ENCODE results near the gene GPSM3. TPM values are rescaled to one million over a fixed set of nuclear protein-coding genes. Genes with fewer than 3 reads are reported as not detected.
"Not testable (repeated sequence)": the region's sequence is repeated elsewhere in the genome, so short reads cannot be mapped to it uniquely, and the experiment has no call there.

Gene GPSM3
- total RNA-seq, 1 experiment from 2014 or later = 11.8 TPM

DNA sequence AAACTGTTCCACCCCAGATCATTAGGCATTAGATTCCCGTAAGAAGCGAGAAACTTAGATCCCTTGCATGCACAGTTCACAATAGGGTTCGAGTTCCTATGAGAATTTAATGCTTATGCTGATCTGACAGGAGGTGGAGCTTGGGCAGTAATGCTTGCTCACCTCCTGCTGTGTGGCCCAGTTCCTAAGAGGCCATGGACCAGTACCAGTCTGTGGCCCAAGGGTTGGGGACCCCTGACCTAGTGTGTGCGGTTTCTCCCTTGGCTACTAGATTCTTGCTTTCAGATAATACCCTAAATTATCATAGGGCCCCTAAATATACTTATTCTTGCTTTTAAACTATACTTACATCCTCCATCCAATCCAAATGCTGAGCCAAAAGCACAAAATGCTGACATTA is 1.9 kb upstream of the GPSM3 start:
- H3K23me2 ChIP-seq (ENCODE audit: insufficient read length, low read depth, low read length, poor library complexity, severe bottlenecking) = peaks cover 12% of the 10 kb centered on the region
- H2AK5ac ChIP-seq (ENCODE audit: insufficient read length, low read length) = no peak overlapping the region
- no peak overlapping the region for H3K23ac ChIP-seq (ENCODE audit: insufficient read length, low read depth, low read length)
- no peak for DNase-seq
- H3K79me1 ChIP-seq (ENCODE audit: insufficient read depth, low read depth, low read length, poor library complexity, severe bottlenecking) = no peaks in the 10 kb centered on the region
- no peak overlapping the region for H2BK5ac ChIP-seq (ENCODE audit: insufficient read length, low read length)
- WGBS (ENCODE audit: extremely low coverage, insufficient read length, low lambda C conversion rate) = no CpG with 5 or more reads among the region's 4 CpGs
- H3K79me2 ChIP-seq (ENCODE audit: insufficient read depth, low read length) = no peaks in the 10 kb centered on the region
- H4K5ac ChIP-seq (ENCODE audit: insufficient read length, low read depth, low read length) = no peak overlapping the region
- Mint-ChIP-seq H3K4me3 (peak overlapping the region in 1 of 2 experiments; percentile 96; a peak in 3 of 5 replicates), H3K27ac (peak overlapping the region in 1 of 3 experiments; percentile 98; a peak in 3 of 7 replicates), H3K27me3 (ENCODE audit: low read depth) (no peaks in the 10 kb centered on the region), H3K36me3 (ENCODE audit: insufficient read depth in 1 of 3, low read depth in 3 of 3) (no peaks in the 10 kb centered on the region), H3K9me3 (no peaks in the 10 kb centered on the region; a peak in 1 of 5 replicates), H3K4me1 (peaks cover 50 to 53% of the 10 kb centered on the region in 2 experiments)
- peaks cover 7% of the 10 kb centered on the region for H3K4me1 ChIP-seq (ENCODE audit: insufficient read depth, low read length)
- no peak overlapping the region for H3K18ac ChIP-seq (ENCODE audit: insufficient read length, low read depth, low read length)
- no peak overlapping the region for H3K14ac ChIP-seq (ENCODE audit: insufficient read depth, low read length)
- H2BK15ac ChIP-seq (ENCODE audit: low read depth, low read length) = no peak overlapping the region
- H3K4me2 ChIP-seq (ENCODE audit: insufficient read depth, insufficient read length, low read length) = no peak overlapping the region
- H2BK20ac ChIP-seq (ENCODE audit: low read depth, low read length, poor library complexity, severe bottlenecking) = no peak overlapping the region
- no peak overlapping the region for H3T11ph ChIP-seq (ENCODE audit: low read length)
- no peak overlapping the region for H4K91ac ChIP-seq (ENCODE audit: insufficient read length, low read depth, low read length)
- no peak overlapping the region for H3K56ac ChIP-seq (ENCODE audit: insufficient read length, low read depth, low read length)
- H2BK120ac ChIP-seq (ENCODE audit: low read depth, low read length, poor library complexity, severe bottlenecking) = no peak overlapping the region
- TF ChIP-seq, protein P1, sequence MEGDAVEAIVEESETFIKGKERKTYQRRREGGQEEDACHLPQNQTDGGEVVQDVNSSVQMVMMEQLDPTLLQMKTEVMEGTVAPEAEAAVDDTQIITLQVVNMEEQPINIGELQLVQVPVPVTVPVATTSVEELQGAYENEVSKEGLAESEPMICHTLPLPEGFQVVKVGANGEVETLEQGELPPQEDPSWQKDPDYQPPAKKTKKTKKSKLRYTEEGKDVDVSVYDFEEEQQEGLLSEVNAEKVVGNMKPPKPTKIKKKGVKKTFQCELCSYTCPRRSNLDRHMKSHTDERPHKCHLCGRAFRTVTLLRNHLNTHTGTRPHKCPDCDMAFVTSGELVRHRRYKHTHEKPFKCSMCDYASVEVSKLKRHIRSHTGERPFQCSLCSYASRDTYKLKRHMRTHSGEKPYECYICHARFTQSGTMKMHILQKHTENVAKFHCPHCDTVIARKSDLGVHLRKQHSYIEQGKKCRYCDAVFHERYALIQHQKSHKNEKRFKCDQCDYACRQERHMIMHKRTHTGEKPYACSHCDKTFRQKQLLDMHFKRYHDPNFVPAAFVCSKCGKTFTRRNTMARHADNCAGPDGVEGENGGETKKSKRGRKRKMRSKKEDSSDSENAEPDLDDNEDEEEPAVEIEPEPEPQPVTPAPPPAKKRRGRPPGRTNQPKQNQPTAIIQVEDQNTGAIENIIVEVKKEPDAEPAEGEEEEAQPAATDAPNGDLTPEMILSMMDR (conservative IDR thresholded peaks at IDR 0.05) = no peak
- H3K27me3 ChIP-seq (ENCODE audit: insufficient read depth, low read length) = no peaks in the 10 kb centered on the region
- H3K27ac ChIP-seq (ENCODE audit: insufficient read length, low read depth, low read length) = no peak overlapping the region
- H4K8ac ChIP-seq (replicated peaks; ENCODE audit: insufficient read length, low read depth, low read length) = no peak overlapping the region
- no peaks in the 10 kb centered on the region for H4K20me1 ChIP-seq (ENCODE audit: control insufficient read depth, insufficient read depth, insufficient read length)
- no peak overlapping the region for H3K9ac ChIP-seq (ENCODE audit: extremely low read depth, insufficient read length, low read length)
- H2AFZ ChIP-seq (ENCODE audit: low read length) = no peak overlapping the region
- H3K9me3 ChIP-seq (ENCODE audit: control insufficient read depth, low read depth, low read length) = no peaks in the 10 kb centered on the region
- no peak overlapping the region for H2BK12ac ChIP-seq (ENCODE audit: insufficient read length, low read depth, low read length)
- H3K4ac ChIP-seq (ENCODE audit: low read depth, low read length) = no peak overlapping the region

DNA sequence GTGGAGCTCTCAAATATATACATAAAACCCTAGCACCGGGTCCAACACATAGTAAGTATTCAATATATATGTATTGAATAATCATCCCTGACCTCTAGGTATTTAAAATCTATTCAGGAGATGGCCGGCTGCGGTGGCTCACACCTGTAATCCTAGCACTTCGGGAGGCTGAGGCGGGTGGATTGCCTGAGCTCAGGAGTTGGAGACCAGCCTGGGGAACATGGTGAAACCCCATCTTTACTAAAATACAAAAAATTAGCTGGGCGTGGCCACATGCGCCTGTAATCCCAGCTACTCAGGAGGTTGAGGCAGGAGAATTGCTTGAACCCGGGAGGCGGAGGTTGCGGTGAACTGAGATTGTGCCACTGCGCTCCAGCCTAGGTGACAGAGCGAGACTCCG is 653 bp upstream of the GPSM3 start:
- peaks cover 59 to 62% of the 10 kb centered on the region in 2 experiments for H3K4me1 Mint-ChIP-seq
- no CpG with 5 or more reads among the region's 13 CpGs for WGBS (ENCODE audit: extremely low coverage, insufficient read length, low lambda C conversion rate)
- H4K91ac ChIP-seq (ENCODE audit: insufficient read length, low read depth, low read length); H2BK5ac ChIP-seq (ENCODE audit: insufficient read length, low read length); H3K36me3 Mint-ChIP-seq (ENCODE audit: insufficient read depth in 1 of 3, low read depth in 3 of 3); H3K9me3 ChIP-seq (ENCODE audit: control insufficient read depth, low read depth, low read length); H2BK12ac ChIP-seq (ENCODE audit: insufficient read length, low read depth, low read length); H3K27me3 ChIP-seq (ENCODE audit: insufficient read depth, low read length); H3K79me1 ChIP-seq (ENCODE audit: insufficient read depth, low read depth, low read length, poor library complexity, severe bottlenecking); H2BK15ac ChIP-seq (ENCODE audit: low read depth, low read length); H2BK20ac ChIP-seq (ENCODE audit: low read depth, low read length, poor library complexity, severe bottlenecking); H3K79me2 ChIP-seq (ENCODE audit: insufficient read depth, low read length); H3K23ac ChIP-seq (ENCODE audit: insufficient read length, low read depth, low read length); H3K27ac ChIP-seq (ENCODE audit: insufficient read length, low read depth, low read length); H3K4me1 ChIP-seq (ENCODE audit: insufficient read depth, low read length); H4K8ac ChIP-seq (replicated peaks; ENCODE audit: insufficient read length, low read depth, low read length); H3K4ac ChIP-seq (ENCODE audit: low read depth, low read length); H3K9me3 Mint-ChIP-seq; H4K20me1 ChIP-seq (ENCODE audit: control insufficient read depth, insufficient read depth, insufficient read length); H4K5ac ChIP-seq (ENCODE audit: insufficient read length, low read depth, low read length); H3T11ph ChIP-seq (ENCODE audit: low read length); H2AK5ac ChIP-seq (ENCODE audit: insufficient read length, low read length); H3K14ac ChIP-seq (ENCODE audit: insufficient read depth, low read length); H2AFZ ChIP-seq (ENCODE audit: low read length); H3K9ac ChIP-seq (ENCODE audit: extremely low read depth, insufficient read length, low read length); DNase-seq; H2BK120ac ChIP-seq (ENCODE audit: low read depth, low read length, poor library complexity, severe bottlenecking); H3K27me3 Mint-ChIP-seq (ENCODE audit: low read depth); H3K18ac ChIP-seq (ENCODE audit: insufficient read length, low read depth, low read length); H3K56ac ChIP-seq (ENCODE audit: insufficient read length, low read depth, low read length): not testable (repeated sequence)
- Histone ChIP-seq H3K23me2 (ENCODE audit: insufficient read length, low read depth, low read length, poor library complexity, severe bottlenecking) (peaks cover 17% of the 10 kb centered on the region), H3K4me2 (ENCODE audit: insufficient read depth, insufficient read length, low read length) (peak overlapping the region; percentile 44)
- H3K4me3 Mint-ChIP-seq = peak overlapping the region; percentile 47 to 66; a peak in 3 of 5 replicates
- peak overlapping the region in 2 of 3 experiments; percentile 87 to 91; a peak in 2 of 7 replicates for H3K27ac Mint-ChIP-seq

All from H9 (cell line).